Peyer's patch (tissue), 4 donors: ENCODE results near the gene ATP10A. TPM values are rescaled to one million over a fixed set of nuclear protein-coding genes. Genes with fewer than 3 reads are reported as not detected.

Experiments
- DNase-seq, 3 donors: peaks; one replicate each; pipeline ENCODE4 v3.0.0-alpha.2; 2017 to 2019
- H3K27ac ChIP-seq, 4 donors: fragments of 200-600 bp; sonication (generic); one replicate each; pipeline ENCODE4 v1.5.1; 2016 to 2019
- H3K27me3 ChIP-seq, 2 donors: fragments of 200-600 bp; sonication (generic); one replicate each; pipeline ENCODE4 v1.5.1; 2019
- H3K36me3 ChIP-seq, 3 donors: fragments of 200-600 bp; sonication (generic); one replicate each; pipeline ENCODE4 v1.5.1; 2016 to 2019
- H3K4me1 ChIP-seq, 4 donors: fragments of 200-600 bp; sonication (generic); one replicate each; pipeline ENCODE4 v1.5.1; 2016 to 2019
- H3K4me3 ChIP-seq, 4 donors: fragments of 200-600 bp; sonication (generic); 1 replicate in 3 of 4; 2 replicates in 1 of 4; pipeline ENCODE4 v1.5.1; 2016 to 2019; ENCODE audit warnings: mild to moderate bottlenecking in 1 of 4
- H3K9me3 ChIP-seq, 4 donors: fragments of 200-600 bp; sonication (generic); one replicate each; pipeline ENCODE4 v1.5.1; 2016 to 2019; ENCODE audit warnings: mild to moderate bottlenecking in 1 of 4
- CTCF ChIP-seq, 6 experiments: fragments of 450-650 bp in 4 of 6; fragments of 200-600 bp in 2 of 6; sonication (generic) in 1 of 6; IDR thresholded peaks; one replicate each; pipeline ENCODE4 v1.5.1; 2017 to 2019; ENCODE audit warnings: antibody characterized with exemption in 6 of 6, mild to moderate bottlenecking in 3 of 6, moderate library complexity in 1 of 6
- POLR2A ChIP-seq, 2 donors: fragments of 450-650 bp; IDR thresholded peaks; one replicate each; pipeline ENCODE4 v1.5.1; 2017; ENCODE audit warnings: antibody characterized with exemption in 2 of 2, mild to moderate bottlenecking in 2 of 2, moderate library complexity in 2 of 2
- total RNA-seq, 4 donors: library from RNA; depleted of rRNA; stranded (reverse); fragments of >200 nt; gene quantifications; one replicate each; pipeline ENCODE4 v1.1.0, GENCODE V29; 2016

The ATP10A gene
- total RNA-seq, 4 donors from 2014 or later: 1.6 to 7.4 (median 3.7) TPM

DNA sequence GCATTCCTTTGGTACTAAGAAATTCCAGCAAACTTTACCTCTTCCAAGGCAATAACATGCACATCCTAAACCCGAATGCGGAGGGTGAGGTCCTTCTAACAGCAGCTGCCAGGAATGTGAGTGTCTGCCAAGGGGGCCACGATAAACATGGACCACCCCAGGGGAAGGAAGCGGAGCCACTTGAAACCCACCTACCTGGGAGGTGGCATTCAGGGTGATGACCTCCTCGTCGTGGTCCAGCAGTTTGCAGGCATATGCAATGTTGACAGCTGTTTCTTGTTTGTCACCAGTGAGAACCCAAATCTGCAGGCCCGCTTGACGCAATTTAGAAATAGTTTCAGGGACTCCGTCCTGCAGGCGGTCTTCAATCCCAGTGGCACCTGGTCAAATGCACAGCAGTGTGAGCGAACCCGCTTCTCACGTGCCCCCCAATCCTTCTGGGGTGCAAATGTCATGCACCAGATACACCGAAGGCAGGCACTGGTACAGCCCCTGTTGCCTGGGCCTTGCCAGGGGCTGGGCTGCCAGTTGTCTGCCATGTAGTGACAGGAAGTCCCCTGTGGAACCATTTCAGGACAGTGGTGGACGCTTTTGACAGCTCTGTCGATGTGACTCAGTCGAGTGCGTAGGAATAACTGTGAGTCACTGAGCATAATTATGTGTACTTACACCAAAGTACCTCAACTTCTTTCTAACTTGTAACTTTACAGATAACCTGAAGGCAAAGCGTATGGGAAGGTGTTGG, 161.2 kb downstream of the ATP10A start:
- H3K4me1 ChIP-seq: no peaks in the 10 kb centered on the region
- no peaks in the 10 kb centered on the region for H3K9me3 ChIP-seq
- no peak for TF ChIP-seq CTCF (IDR thresholded peaks at IDR 0.05)
- no peak for TF ChIP-seq POLR2A (IDR thresholded peaks at IDR 0.05)
- no peak overlapping the region for H3K27ac ChIP-seq
- no peaks in the 10 kb centered on the region for H3K27me3 ChIP-seq
- peak in 2 of 3 donors; percentile 26 to 27 for DNase-seq
- no peaks in the 10 kb centered on the region for H3K36me3 ChIP-seq
- no peak overlapping the region for H3K4me3 ChIP-seq

DNA sequence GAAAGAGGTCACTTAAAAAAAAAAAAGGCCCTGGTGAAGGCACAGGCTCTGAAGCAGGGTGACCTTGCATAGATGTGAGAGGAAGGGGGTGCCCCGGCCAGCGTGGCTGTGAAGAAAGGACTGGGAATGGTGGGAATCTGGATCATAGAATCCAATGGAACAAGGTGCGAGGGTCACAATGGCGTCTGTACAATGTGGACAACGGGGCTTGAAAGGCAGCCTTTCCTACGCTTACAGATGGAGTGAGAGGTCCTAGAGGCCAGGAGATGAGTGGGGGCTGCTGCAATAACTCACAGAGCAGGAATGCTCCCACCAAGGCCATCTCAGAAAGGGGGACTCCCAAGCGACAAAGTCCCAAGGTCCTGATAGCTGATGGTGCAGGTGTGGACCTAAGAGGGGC, 162.2 kb downstream of the ATP10A start:
- Histone ChIP-seq H3K27ac (no peak overlapping the region), H3K4me3 (no peak overlapping the region), H3K9me3 (no peaks in the 10 kb centered on the region), H3K4me1 (no peaks in the 10 kb centered on the region), H3K36me3 (no peaks in the 10 kb centered on the region), H3K27me3 (no peaks in the 10 kb centered on the region)
- TF ChIP-seq CTCF (IDR thresholded peaks at IDR 0.05): no peak
- no peak for TF ChIP-seq POLR2A (IDR thresholded peaks at IDR 0.05)
- DNase-seq: peak in 2 of 3 donors; percentile 5 to 23

GRCh38 chr15:25697586-25697985, 165.5 kb downstream of the ATP10A start:
- no peak for TF ChIP-seq CTCF (IDR thresholded peaks at IDR 0.05)
- TF ChIP-seq POLR2A (IDR thresholded peaks at IDR 0.05): no peak
- no peaks in the 10 kb centered on the region for H3K27me3 ChIP-seq
- H3K27ac ChIP-seq: no peak overlapping the region
- no peak overlapping the region for H3K4me3 ChIP-seq
- no peaks in the 10 kb centered on the region for H3K4me1 ChIP-seq
- no peaks in the 10 kb centered on the region for H3K36me3 ChIP-seq
- H3K9me3 ChIP-seq: no peaks in the 10 kb centered on the region
- DNase-seq: no peak

- peak in 2 of 3 donors; percentile 14 to 36 for DNase-seq
- Histone ChIP-seq H3K4me1 (no peaks in the 10 kb centered on the region), H3K27me3 (no peaks in the 10 kb centered on the region), H3K4me3 (no peak overlapping the region), H3K9me3 (no peaks in the 10 kb centered on the region), H3K36me3 (no peaks in the 10 kb centered on the region), H3K27ac (no peak overlapping the region)
- TF ChIP-seq CTCF (IDR thresholded peaks at IDR 0.05) (no peak), POLR2A (IDR thresholded peaks at IDR 0.05) (no peak)
These were observed 167.0 kb downstream of the ATP10A start for GRCh38 chr15:25695875-25696760.

GRCh38 chr15:25694823-25695312, 168.3 kb downstream of the ATP10A start:
- Histone ChIP-seq H3K36me3 (no peaks in the 10 kb centered on the region), H3K4me3 (no peak overlapping the region), H3K27ac (no peak overlapping the region), H3K27me3 (no peaks in the 10 kb centered on the region), H3K4me1 (no peaks in the 10 kb centered on the region), H3K9me3 (no peaks in the 10 kb centered on the region)
- TF ChIP-seq CTCF (IDR thresholded peaks at IDR 0.05) (no peak), POLR2A (IDR thresholded peaks at IDR 0.05) (no peak)
- peak in 2 of 3 donors; percentile 24 to 34 for DNase-seq
